Stimulated activated CD4-positive, alpha-beta T cell treated with anti-CD3 and anti-CD28 coated beads, Interleukin-15, amount 100 ng/mL, for 24 hours (primary cell): ENCODE results near the gene SRPK3.
"Not testable (repeated sequence)": the region's sequence is repeated elsewhere in the genome, so short reads cannot be mapped to it uniquely, and the experiment has no call there.

Experiments
- DNase-seq: peaks from one replicate; pipeline ENCODE4 v3.0.0-alpha.2; 2020

SRPK3 gene

DNA sequence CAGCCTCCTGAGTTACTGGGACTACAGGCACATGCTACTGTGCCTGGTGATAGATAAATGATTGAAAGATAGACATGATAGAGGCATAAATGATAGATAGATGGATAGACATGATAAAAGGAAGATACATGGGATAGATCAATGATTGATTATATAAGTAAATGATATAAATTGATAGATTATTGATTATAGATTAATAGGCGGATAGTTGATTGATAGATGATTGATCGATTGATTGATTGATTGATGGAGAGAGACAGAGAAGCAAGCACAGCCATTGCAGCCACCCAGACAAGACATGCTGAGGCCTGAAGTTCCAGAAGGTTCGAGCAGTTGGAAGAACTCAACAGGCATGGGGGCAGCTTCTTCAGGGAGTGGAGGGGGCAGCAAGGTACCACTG, 34.5 kb upstream of the SRPK3 start:
- DNase-seq: no peak

DNA sequence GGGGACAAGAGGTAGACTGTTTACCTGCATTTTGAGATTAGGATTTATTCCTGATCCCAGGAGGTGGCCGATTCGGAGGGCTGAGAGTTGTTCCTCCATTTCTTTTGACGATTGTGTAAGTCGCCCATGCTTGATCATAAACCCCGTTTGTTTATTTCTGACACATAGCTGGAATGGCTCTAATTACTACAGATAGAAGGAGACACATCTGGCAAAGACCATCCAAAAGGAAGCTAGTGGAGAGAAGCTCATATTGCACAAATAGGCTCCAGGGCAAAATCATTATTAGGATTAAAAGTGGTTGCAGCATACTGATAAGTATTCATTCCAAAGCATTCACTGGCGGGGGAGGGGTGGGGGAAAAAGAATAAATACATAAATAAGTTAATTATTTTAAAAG, 33.9 kb upstream of the SRPK3 start:
- DNase-seq: not testable (repeated sequence)

- DNase-seq: not testable (repeated sequence)
Observed at GRCh38 chrX:153749017-153749416, 31.8 kb upstream of the SRPK3 start.

GRCh38 chrX:153750127-153750774, 30.6 kb upstream of the SRPK3 start:
- no peak for DNase-seq

DNA sequence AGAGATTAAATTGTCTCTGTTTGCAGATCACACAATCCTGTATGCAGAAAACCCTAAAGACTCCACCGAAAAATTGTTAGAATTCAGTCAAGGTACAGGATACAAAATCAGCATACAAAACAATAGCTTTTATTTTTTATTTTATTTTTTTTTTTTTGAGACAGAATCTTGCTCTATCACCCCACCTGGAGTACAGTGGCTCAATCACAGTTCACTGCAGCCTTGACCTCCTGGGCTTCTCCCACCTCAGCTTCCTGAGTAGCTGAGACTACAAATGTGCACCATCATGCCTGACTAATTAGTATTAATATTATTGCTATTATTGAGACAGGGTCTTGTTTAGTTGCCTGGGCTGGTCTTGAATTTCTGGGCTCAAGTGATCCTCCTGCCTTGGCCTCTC, 25.7 kb upstream of the SRPK3 start:
- DNase-seq: no peak

GRCh38 chrX:153761863-153762262, 19.0 kb upstream of the SRPK3 start:
- no peak for DNase-seq

- DNase-seq: no peak
Observed at GRCh38 chrX:153762626-153763173, 18.1 kb upstream of the SRPK3 start.

- DNase-seq: no peak
Observed at GRCh38 chrX:153763298-153763932, 17.4 kb upstream of the SRPK3 start.

DNA sequence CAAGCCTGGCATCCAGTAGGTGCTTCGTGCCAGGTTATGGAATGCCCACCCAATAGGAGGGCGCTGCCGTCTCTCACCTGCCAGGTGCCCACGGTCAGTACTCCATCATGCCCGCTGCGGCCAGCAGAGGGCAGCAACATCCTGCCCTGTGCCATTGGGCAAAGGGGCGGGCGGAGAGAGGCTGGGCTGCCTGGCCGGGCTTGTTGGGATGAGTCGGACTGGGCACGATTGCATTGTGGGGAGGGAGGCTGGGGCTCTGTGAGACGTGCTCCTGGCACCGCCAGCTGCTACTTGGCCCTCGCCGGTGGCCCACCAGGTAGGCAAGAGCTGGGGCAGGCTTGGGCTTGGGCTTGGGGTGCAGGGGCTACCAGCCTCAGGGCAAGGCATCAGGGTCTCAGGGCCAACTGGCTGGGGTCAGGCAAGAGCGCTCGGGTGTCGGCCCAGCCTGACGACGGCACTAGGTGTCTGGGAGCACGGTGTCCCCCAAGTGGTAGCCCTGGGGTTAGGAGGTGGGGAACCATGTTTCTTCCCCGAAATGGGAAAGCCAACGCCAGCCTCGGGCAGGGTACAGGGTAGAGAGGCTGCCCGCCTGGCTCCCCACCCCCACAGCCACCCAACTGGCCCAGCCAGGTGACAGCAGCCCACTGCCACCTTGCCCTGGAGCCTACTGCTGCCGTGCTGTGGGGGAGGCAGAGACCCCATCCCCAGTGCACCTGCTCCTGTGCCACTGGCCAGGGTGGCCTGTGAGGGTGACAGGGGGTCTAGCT, 16.7 kb upstream of the SRPK3 start, which contains the start of gene PLXNB3:
PLXNB3 (plus strand) TSS at position 261 of the 767 bp plus-strand sequence. CDS start 1,287 bp downstream, outside the sequence.
- DNase-seq: peak; percentile 81

DNA sequence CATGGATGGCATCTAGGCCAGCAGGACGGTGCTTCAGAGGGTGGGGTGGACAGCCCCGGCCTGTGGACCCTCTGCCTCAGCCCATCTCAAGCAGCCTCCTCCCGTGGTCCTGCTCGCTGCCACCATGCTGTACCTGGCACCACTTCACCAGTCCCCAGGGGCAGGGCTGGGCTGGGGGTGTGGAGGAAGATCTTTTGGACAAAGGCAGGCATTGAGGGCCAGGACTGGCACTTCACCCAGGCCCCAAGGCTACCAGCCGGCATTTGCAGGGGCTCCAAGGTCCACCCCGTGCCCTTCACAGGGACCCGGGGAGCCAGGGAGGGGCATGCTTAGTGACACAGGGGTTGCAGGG, 16.1 kb upstream of the SRPK3 start:
- no peak for DNase-seq

- DNase-seq: no peak
Observed at GRCh38 chrX:153765138-153766079, 15.4 kb upstream of the SRPK3 start.

DNA sequence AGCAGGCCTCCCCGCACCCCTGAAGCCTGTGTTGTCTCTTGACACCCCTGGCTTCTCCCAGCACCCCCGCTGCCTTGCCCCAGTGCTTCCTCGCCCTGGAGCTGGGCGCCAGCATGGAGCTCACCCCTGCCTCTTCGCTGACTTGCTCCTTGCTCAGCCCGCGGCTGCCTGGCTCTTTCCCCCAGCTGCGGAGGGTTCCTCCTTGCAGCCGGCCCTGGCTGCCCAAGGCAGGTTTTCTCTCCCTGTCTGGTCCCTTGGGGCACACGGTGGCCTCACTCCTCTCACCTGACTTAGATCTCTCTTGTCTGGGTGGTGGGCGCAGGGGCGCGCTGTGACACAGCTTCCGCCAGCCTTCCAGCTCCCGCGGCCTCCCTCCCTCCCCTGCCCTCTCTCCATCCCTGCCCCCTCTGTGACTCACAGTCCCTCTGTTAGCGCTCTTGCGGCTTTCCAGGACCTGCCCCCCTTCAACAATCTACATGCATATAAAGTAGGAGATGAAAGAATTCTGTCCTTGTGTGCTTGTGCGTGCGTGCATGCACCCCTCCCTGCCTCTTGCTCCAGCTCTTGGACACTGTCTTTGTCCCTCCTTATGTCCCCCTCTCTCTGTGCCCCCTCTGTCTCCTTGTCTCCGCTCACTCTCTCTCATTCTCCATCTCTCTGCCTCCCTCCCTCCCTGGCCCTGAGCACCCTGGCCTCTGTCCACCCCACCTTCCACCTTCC, 14.6 kb upstream of the SRPK3 start:
- peak; percentile 52 for DNase-seq

GRCh38 chrX:153766871-153767673, 13.8 kb upstream of the SRPK3 start:
- DNase-seq: no peak

GRCh38 chrX:153767674-153768055, 13.2 kb upstream of the SRPK3 start:
- DNase-seq: no peak

GRCh38 chrX:153768311-153769157, 12.3 kb upstream of the SRPK3 start:
- no peak for DNase-seq

DNA sequence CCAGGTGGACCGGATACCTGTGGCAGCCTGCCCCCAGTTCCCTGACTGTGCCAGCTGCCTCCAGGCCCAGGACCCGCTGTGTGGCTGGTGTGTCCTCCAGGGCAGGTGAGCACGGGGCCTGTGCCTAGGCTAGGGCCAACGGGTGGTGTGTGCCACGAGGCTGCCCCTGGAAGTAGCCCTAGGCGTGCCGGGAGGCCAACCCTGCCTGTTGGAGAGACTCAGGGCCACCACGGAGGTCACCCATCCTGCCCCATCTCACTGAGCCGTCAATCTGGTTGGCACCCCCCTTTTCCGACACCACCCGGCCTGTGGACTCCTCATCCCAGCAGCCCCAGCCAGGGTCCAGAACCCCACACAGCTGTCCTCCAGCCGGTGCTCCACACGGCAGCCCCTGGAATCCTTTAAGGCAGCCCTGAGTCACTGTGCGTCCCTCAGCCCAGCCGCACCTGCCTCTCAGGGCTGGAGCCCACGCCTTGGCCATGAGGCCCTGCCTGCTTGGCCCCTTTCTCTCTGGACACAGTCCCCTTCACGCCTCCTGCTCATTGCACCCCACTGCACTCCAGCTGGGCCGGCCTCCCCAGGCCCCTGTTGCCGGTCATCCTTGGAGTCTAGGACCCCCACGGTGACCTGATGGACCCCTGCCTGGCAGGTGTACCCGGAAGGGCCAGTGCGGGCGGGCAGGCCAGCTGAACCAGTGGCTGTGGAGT, 11.5 kb upstream of the SRPK3 start:
- DNase-seq: no peak

GRCh38 chrX:153769865-153770600, 10.8 kb upstream of the SRPK3 start:
- DNase-seq: no peak

- DNase-seq: no peak
Observed at GRCh38 chrX:153770601-153771414, 10.0 kb upstream of the SRPK3 start.
